HUES64 (cell line): Measurements from ENCODE around the gene MBLAC2.

Experiments
- H3K27ac ChIP-seq: 2 replicates; pipeline ENCODE4 v1.7.0; 2013; ENCODE audit warnings: low read depth, low read length, inconsistent platforms
- H3K27me3 ChIP-seq: 2 replicates; pipeline ENCODE4 v1.6.1; 2013; ENCODE audit warnings: mild to moderate bottlenecking, low read length; ENCODE audit not compliant: insufficient read depth
- H3K36me3 ChIP-seq: 2 replicates; pipeline ENCODE4 v1.6.1; 2013; ENCODE audit warnings: mild to moderate bottlenecking, low read length; ENCODE audit not compliant: insufficient read depth
- H3K4me1 ChIP-seq: 2 replicates; pipeline ENCODE4 v1.6.1; 2013; ENCODE audit warnings: mild to moderate bottlenecking, low read length, moderate library complexity; ENCODE audit not compliant: insufficient read depth
- H3K4me3 ChIP-seq: 2 replicates; pipeline ENCODE4 v1.5.1; 2013; ENCODE audit warnings: mild to moderate bottlenecking, low read length, moderate library complexity
- H3K9ac ChIP-seq: 2 replicates; pipeline ENCODE4 v1.6.1; 2013; ENCODE audit warnings: mild to moderate bottlenecking, low read depth, low read length
- H3K9me3 ChIP-seq: 2 replicates; pipeline ENCODE4 v1.6.1; 2013; ENCODE audit warnings: low read depth, low read length; ENCODE audit not compliant: insufficient read depth
- WGBS: fragments of 150-250, 120-280 bp; methylation state at CpG from one replicate; pipeline ENCODE4 v1.1.7; 2013; ENCODE audit warnings: missing lambda C conversion rate; 5-methylcytosine and 5-hydroxymethylcytosine counted together

Gene MBLAC2

DNA sequence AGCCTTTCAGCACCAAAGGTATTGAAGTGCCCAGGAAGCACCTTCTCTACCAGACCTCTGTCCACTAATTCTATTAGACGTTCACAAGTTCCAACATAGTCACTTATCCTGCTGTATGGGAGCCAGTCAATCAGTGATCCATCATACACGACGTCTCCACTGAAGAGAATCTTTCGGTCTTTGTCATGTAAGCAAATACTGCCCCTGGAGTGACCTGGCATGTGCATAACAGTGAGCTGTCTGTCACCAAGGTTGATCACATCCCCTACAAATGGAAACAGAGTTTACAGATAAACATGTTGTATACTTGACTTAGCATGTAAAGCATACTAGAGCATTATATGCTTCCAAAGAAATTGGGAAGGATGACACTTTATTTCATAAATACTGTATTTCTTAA is 13.3 kb downstream of the MBLAC2 start:
- Histone ChIP-seq H3K9ac (no peak overlapping the region), H3K4me1 (peaks cover 10% of the 10 kb centered on the region), H3K4me3 (no peak overlapping the region), H3K36me3 (no peaks in the 10 kb centered on the region; the same call in 1 of the 2 replicates), H3K9me3 (no peaks in the 10 kb centered on the region), H3K27me3 (no peaks in the 10 kb centered on the region), H3K27ac (no peak overlapping the region)
- WGBS, result 31% methylated on average over 4 of the region's 4 CpGs

DNA sequence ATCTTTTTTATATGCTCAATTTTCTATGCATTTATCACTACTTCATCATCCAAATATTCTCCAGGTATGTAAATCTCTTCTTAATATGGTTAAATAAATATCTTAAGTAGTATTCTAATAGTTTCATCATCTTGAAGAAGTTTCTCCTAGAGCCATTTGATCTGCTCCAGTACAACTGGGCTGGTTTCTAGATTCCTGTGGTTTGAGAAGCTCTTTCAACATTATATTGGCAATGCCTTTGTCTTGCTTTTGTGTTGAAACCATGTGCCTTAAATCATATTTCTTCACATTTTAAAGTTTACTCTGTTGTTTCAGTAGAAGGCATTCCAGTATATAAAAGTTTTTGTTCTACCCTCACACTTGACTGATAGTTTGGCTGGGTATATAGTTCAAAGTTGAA is 27.6 kb downstream of the MBLAC2 start:
- Histone ChIP-seq H3K36me3 (no peaks in the 10 kb centered on the region), H3K9ac (no peak overlapping the region), H3K27me3 (no peaks in the 10 kb centered on the region), H3K9me3 (no peaks in the 10 kb centered on the region), H3K27ac (no peak overlapping the region), H3K4me3 (no peak overlapping the region), H3K4me1 (no peaks in the 10 kb centered on the region)

DNA sequence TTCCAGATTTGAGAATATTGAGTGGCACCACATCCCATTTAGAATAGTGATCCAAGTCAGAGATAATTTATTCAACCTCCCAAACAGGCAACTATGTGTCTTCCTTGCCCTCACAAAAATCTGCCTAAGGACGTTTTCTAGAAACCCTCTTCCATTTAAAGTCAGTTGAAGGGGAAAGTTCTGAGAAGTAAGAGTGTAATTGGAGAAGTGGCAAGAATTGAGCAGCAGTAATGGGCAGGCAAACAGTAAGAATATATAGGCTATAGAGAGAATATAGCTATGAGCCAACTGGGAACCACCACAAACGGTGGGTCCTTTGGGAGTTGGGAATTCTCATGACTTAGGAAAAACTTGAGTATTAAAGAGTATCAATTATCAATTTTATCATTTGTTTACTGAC is 33.9 kb downstream of the MBLAC2 start:
- 76% methylated on average over 2 of the region's 2 CpGs for WGBS
- Histone ChIP-seq H3K9me3 (no peaks in the 10 kb centered on the region), H3K4me1 (peaks cover 7% of the 10 kb centered on the region), H3K9ac (no peak overlapping the region), H3K27ac (no peak overlapping the region), H3K4me3 (no peak overlapping the region), H3K36me3 (no peaks in the 10 kb centered on the region), H3K27me3 (no peaks in the 10 kb centered on the region)

DNA sequence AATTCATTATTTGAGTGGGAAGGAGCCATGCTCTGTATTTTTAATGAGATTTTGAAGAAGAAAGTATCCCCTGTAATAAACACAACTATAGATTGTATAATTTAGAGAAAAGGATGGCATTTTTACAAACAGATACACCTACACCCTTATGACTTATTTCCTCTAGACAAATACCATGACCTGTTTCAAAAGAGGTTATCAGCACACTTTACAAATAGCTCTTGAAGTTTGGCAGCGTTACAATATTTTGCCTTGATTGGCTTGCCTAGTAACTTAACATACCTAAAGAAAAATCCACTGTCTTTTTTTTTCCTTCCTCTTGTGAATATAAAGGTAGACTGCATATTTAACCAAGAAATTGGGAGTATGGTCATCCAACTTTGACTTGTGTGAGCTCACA is 36.5 kb downstream of the MBLAC2 start:
- Histone ChIP-seq H3K9me3 (no peaks in the 10 kb centered on the region), H3K27ac (no peak overlapping the region), H3K4me1 (peaks cover 7% of the 10 kb centered on the region), H3K36me3 (no peaks in the 10 kb centered on the region), H3K4me3 (no peak overlapping the region), H3K27me3 (no peaks in the 10 kb centered on the region), H3K9ac (no peak overlapping the region)
- 96% methylated on average over 1 of the region's 1 CpG for whole genome bisulfite sequencing

DNA sequence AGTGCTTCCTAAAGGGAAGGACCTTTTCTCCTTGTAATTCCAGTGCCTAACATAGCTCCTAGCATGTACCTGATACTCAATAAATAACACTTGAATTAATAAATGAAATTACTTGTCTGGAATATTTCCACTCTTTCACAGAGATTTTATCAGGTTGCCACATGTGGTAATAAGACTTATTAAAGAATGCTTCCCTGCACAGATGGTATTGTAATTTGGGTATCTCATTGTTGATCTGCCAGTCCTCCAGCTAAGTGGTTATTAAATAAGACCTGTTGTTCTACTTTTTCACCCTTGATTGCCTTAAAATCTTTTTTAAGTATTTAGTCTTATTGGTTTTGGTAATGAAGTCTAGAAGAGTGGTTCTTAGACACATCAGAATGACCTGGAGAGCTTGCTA is 36.9 kb downstream of the MBLAC2 start:
- H3K27ac ChIP-seq, result no peak overlapping the region
- no peak overlapping the region for H3K9ac ChIP-seq
- H3K9me3 ChIP-seq, result no peaks in the 10 kb centered on the region
- no peaks in the 10 kb centered on the region for H3K36me3 ChIP-seq
- no peaks in the 10 kb centered on the region for H3K27me3 ChIP-seq
- no peak overlapping the region for H3K4me3 ChIP-seq
- H3K4me1 ChIP-seq, result peaks cover 7% of the 10 kb centered on the region

DNA sequence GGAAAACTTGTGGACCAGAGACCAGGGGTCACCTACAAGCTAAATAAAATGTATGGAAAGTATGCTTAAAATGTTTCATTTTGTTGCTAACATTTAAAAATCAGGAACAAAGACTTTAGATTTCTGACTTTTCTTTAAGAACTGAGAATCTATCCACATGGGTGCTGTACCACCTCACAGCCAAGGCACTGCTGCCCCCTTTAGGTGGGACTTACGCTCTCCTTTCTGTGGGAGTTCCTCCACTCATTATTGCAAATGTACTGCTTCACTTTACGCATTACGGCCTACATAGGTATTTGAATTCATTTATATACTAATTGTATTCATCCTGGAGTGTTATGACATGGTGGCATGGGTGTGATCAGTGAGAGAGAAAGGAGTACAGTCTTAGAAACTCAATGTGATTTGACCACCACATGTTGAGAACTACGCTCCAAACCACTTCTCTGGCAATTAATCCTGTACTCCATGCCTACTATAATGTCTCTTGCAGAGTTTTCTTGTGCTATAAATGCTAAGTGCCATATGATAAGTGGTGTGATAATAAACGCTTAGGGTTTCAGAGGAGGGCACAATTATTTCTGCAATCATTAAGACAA is 40.4 kb downstream of the MBLAC2 start:
- 73% methylated on average over 2 of the region's 5 CpGs for WGBS
- Histone ChIP-seq H3K4me3 (no peak overlapping the region), H3K9ac (no peak overlapping the region)

DNA sequence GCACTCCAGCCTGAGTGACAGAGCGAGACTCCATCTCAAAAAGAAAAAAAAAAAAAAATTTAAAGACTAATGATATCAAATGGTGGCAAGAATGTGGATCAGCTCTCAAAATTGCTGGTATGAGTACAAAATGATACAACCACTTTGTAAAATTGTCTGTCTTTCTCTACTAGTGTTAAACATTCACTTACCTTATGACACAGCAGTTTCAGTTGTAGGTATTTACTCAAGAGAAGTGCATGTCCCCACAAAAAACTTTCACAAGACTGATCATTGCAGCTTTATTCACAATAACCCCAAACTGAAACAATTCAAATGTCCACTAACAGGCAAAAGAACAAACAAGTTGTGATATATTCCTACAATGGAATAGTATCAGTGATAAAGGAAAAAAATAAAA is 50.3 kb downstream of the MBLAC2 start:
- Histone ChIP-seq H3K27me3 (no peaks in the 10 kb centered on the region), H3K4me3 (no peak overlapping the region), H3K4me1 (no peaks in the 10 kb centered on the region), H3K27ac (no peak overlapping the region), H3K36me3 (no peaks in the 10 kb centered on the region), H3K9ac (no peak overlapping the region), H3K9me3 (no peaks in the 10 kb centered on the region)
- no CpG with 5 or more reads among the region's 1 CpG for WGBS

More for the DNA sequence above, 40.4 kb downstream of the MBLAC2 start:
- H3K4me1 ChIP-seq, result no peaks in the 10 kb centered on the region
- no peak overlapping the region for H3K27ac ChIP-seq
- no peaks in the 10 kb centered on the region for H3K9me3 ChIP-seq
- no peaks in the 10 kb centered on the region for H3K36me3 ChIP-seq
- H3K27me3 ChIP-seq, result no peaks in the 10 kb centered on the region

DNA sequence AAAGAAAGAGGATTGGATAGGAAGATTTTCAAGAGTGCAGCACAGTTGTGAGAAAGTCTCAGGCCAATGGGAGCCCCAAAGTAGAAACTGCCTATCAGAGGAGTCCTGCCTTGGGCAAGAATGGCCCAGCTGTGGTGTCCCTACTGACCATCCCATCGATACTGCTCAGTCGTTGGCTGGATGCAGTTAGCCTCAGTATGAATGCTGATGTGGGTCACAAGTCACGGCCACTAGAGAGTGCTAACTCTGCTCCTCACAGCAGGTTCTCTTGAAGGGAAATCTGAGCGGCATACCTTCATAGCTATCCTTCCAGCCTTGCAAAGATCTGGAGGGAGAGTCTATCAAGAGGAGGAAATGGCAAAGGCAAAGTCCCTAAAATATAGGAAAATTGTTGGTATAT is 53.4 kb downstream of the MBLAC2 start:
- Histone ChIP-seq H3K9ac (no peak overlapping the region), H3K36me3 (no peaks in the 10 kb centered on the region), H3K27me3 (no peaks in the 10 kb centered on the region), H3K27ac (no peak overlapping the region), H3K9me3 (no peaks in the 10 kb centered on the region), H3K4me3 (no peak overlapping the region), H3K4me1 (no peaks in the 10 kb centered on the region)
- WGBS, result 30% methylated on average over 4 of the region's 4 CpGs

DNA sequence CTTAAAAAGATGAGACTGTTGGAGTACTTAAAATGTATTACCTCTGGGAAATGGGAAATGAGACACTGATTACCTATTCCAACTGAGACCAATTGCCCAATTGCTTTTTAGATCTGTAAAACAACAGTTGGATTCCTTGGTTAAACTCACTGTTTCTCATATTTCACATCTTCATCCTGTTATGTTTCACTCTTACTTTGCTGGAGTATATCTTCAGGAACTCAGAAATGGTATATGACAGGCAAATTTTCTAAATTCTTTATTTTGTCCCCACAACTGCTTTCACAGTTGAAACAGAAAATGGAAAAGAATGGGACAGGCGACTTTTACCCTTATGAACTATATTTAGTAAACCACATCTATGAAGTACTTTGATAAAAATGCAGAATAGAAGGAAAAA is 56.4 kb downstream of the MBLAC2 start:
- Histone ChIP-seq H3K36me3 (no peaks in the 10 kb centered on the region), H3K27ac (no peak overlapping the region), H3K27me3 (no peaks in the 10 kb centered on the region), H3K4me1 (no peaks in the 10 kb centered on the region), H3K9me3 (no peaks in the 10 kb centered on the region), H3K9ac (no peak overlapping the region), H3K4me3 (no peak overlapping the region)
- WGBS, result no CpG with 5 or more reads among the region's 1 CpG

DNA sequence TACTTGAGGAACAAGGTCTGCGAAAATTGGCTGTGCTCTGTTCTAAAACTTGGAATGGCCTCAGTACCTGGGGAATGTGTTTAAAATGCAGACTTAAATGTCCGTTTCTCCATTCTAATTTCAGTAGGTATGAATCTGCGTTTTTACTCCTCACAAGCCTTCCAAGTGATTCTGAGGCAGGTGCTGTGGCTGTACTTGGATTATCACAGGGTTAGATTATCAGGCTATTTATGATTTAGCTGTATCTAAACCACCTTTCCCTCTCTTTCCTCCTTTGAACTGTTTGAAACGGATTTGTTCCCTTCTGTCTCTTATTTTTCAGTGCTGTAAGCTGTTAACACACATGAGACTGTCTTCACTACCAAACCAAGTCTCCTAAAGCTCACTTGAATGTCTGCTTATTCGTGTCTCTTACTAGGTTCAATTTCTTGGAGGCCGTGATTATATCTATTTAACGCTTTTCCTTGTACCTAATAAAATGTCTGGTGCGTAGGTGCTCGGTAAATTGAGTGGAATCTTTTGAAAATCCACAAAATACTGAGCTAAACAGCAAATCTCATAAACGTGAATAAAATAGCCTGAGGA is 64.3 kb downstream of the MBLAC2 start:
- Histone ChIP-seq H3K27me3 (no peaks in the 10 kb centered on the region), H3K4me1 (peaks cover 35% of the 10 kb centered on the region), H3K36me3 (peaks cover 21% of the 10 kb centered on the region), H3K4me3 (peak overlapping the region; percentile 71), H3K9me3 (no peaks in the 10 kb centered on the region), H3K9ac (peak overlapping the region; percentile 91), H3K27ac (peak overlapping the region; percentile 75)
- 2% methylated on average over 6 of the region's 10 CpGs for WGBS

DNA sequence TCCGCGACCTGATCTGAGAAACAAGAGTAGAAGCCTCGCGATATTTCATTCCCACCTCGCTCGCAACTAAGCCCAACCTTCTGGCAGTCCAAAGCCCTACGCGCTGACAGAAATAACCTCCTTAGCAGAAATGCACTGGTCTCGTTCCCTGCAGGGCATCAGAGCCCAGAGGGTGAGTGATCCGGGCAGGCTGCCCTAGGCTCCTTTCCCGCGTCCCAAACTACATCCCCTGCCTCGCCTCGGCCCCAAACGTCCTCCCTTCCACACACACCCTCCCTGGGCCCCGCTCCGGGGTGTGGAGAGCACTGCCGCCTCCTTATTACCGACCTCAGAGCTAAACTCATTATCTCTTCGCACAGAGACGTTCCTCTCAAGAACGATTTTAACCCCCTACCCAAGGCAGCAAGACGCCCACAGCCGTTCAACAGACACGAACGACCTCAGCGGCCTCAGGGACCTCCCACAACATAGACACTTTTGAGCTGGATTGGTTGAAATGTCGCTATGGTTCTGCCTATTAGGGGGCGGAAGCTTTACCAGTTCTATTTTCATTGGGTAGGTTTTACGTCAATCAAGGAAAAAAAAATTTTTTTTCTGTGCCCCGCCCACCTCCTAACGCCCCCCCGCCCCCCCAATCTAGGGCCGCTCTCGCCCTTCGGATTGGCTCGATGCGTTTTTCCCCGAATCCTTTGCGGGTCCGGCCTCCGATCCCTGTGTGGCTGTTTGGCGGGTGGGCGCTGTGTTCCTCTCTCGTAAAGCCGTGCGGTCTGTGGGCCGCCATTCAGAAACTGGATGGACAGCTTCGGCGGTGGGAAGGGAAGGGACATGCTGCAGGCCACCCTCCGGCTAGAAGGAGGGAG is 65.0 kb downstream of the MBLAC2 start, which contains the start of gene CETN3:
CETN3 (minus strand) TSS at position 439 of the 860 bp plus-strand sequence; CDS start at position 344, 95 bp downstream.
- WGBS, result under 1% methylated on average over 51 of the region's 51 CpGs
- Histone ChIP-seq H3K9ac (peak within 1 kb of the TSS; percentile 96), H3K27ac (peak within 1 kb of the TSS; percentile 97), H3K4me3 (peak within 1 kb of the TSS; percentile 94), H3K4me1 (peaks cover 35% of the 10 kb centered on the region), H3K36me3 (peaks cover 28% of the 10 kb centered on the region), H3K27me3 (no peaks in the 10 kb centered on the region), H3K9me3 (no peaks in the 10 kb centered on the region)
